Germinal center (tissue), 1 donor: ENCODE measurements around the gene VSIG10.
"Not testable (repeated sequence)": the region's sequence is repeated elsewhere in the genome, so short reads cannot be mapped to it uniquely, and the experiment has no call there.

Experiments used
- DNase-seq: peaks from one replicate; pipeline ENCODE4 v3.0.0; 2012; ENCODE audit warnings: mixed read lengths, low spot score

Gene VSIG10, protein sequence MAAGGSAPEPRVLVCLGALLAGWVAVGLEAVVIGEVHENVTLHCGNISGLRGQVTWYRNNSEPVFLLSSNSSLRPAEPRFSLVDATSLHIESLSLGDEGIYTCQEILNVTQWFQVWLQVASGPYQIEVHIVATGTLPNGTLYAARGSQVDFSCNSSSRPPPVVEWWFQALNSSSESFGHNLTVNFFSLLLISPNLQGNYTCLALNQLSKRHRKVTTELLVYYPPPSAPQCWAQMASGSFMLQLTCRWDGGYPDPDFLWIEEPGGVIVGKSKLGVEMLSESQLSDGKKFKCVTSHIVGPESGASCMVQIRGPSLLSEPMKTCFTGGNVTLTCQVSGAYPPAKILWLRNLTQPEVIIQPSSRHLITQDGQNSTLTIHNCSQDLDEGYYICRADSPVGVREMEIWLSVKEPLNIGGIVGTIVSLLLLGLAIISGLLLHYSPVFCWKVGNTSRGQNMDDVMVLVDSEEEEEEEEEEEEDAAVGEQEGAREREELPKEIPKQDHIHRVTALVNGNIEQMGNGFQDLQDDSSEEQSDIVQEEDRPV

GRCh38 chr12:118103601-118104382 is at the start of gene VSIG10:
TSS of gene VSIG10 (minus strand) at chr12:118104011. CDS start at chr12:118103671, 340 bp downstream.
- DNase-seq = peak; percentile 54

- no peak for DNase-seq
Observed at GRCh38 chr12:118151755-118152154, 47.9 kb upstream of the VSIG10 start.

- no peak for DNase-seq
Observed at GRCh38 chr12:118150625-118151024, 46.8 kb upstream of the VSIG10 start.

- no peak for DNase-seq
Observed at GRCh38 chr12:118148287-118148686, 44.5 kb upstream of the VSIG10 start.

DNA sequence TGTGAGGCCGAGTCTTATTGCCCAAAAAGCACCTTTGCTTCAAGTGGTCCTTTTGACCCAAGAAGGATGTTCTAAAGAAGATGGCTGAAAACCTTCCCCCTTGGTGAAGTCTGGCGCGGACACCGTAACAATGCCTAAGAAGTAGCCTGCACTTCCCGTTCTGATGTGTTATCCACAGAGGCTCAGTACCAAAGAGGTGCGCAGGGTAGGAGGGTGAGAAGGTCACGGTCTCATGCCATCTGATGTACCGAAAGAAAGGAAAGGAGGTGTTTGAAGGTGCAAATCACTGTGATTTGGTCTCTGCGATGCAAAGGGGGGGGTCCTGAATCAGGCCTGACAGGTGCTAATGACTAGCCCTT is 42.0 kb upstream of the VSIG10 start:
- no peak for DNase-seq

DNA sequence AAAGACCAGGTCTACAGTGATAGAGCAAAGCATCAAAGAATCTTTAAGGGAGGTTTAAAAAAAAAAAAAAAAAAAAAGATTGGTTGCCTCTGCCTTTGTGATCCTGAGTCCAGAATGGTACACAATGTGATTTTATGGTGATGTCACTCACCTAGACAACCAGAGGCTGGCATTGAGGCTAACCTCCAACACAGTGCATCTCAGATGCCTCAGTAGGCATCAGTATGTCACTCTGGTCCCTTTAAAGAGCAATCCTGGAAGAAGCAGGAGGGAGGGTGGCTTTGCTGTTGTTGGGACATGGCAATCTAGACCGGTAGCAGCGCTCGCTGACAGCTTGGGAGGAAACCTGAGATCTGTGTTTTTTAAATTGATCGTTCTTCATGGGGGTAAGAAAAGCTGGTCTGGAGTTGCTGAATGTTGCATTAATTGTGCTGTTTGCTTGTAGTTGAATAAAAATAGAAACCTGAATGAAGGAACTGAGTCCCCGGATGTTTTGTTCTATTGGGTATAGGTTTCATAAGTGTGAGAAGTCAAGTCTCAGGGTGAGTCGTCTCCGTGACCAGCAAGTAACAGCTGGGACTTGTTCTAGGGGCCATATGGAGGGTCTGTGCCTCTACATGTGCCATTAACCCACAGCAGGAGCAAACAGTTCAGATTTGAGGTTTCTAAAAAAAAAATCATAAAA is 41.4 kb upstream of the VSIG10 start:
- no peak for DNase-seq

DNA sequence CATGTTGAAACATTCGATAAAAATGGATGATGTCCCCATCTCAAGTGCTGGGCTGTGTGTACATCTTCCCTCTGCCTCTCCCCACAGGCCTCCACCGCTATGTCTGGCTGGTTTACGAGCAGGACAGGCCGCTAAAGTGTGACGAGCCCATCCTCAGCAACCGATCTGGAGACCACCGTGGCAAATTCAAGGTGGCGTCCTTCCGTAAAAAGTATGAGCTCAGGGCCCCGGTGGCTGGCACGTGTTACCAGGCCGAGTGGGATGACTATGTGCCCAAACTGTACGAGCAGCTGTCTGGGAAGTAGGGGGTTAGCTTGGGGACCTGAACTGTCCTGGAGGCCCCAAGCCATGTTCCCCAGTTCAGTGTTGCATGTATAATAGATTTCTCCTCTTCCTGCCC is 40.7 kb upstream of the VSIG10 start:
- no peak for DNase-seq

- no peak for DNase-seq
Observed at GRCh38 chr12:118140825-118141224, 37.0 kb upstream of the VSIG10 start.

GRCh38 chr12:118137148-118137678 is 33.4 kb upstream of the VSIG10 start:
- DNase-seq = no peak

GRCh38 chr12:118136559-118137003 is 32.8 kb upstream of the VSIG10 start:
- DNase-seq = peak; percentile 36

DNA sequence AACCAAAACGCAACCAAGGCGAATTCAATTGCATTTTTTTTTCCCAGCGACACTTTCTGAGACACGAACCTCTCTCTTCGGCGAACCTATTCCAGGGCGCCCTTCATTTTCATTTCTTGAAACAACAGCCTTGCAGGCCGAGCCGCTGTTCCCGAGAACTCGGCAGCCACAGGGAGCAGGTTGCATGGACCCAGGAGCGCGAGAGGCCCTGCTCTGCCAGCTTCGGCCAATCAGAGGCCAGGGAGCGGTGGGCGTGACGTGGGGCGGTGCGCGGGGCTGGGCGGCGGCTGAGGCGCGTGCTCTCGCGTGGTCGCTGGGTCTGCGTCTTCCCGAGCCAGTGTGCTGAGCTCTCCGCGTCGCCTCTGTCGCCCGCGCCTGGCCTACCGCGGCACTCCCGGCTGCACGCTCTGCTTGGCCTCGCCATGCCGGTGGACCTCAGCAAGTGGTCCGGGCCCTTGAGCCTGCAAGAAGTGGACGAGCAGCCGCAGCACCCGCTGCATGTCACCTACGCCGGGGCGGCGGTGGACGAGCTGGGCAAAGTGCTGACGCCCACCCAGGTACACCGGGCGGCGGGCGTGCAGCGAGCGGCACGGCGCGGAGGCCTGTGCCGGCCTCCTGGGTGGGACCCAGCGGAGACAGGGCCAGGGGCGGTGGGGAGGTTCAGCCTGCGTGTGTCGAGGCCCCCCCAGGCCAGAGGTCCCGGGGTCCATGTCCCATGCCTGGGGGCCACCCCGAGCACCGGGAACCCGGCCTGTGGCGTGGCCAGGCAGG is 32.2 kb upstream of the VSIG10 start, which contains the start of gene PEBP1:
Gene PEBP1, plus strand, starts transcription at position 337 of the 771 bp plus-strand sequence. Its CDS starts 86 bp downstream, at position 423.
- peak; percentile 96 for DNase-seq

DNA sequence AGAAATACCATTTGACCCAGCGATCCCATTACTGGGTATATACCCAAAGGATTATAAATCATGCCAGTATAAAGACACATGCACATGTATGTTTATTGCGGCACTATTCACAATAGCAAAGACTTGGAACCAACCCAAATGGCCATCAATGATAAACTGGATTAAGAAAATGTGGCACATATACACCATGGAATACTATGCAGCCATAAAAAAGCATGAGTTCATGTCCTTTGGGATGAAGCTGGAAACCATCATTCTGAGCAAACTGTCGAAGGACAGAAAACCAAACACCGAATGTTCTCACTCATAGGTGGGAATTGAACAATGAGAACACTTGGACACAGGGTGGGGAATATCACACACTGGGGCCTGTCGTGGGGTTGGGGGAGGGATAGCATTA is 25.6 kb upstream of the VSIG10 start:
- not testable (repeated sequence) for DNase-seq

DNA sequence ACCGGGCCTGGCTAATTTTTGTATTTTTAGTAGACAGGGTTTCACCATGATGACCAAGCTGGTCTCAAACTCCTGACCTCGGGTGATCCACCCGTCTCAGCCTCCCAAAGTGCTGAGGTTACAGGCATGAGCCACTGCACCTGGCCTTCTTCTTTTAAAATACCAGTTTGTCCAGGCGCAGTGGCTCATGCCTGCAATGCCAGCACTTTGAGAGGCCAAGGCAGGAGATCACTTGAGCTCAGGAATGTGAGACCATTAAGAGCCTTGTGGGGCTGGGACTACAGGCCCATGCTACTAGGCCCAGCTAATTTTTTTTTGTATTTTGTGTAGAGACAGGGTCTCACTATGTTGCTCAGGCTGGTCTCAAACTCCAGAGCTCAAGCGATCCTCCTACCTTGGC is 24.1 kb upstream of the VSIG10 start:
- no peak for DNase-seq

GRCh38 chr12:118126119-118126757 is 22.4 kb upstream of the VSIG10 start:
- DNase-seq = no peak

DNA sequence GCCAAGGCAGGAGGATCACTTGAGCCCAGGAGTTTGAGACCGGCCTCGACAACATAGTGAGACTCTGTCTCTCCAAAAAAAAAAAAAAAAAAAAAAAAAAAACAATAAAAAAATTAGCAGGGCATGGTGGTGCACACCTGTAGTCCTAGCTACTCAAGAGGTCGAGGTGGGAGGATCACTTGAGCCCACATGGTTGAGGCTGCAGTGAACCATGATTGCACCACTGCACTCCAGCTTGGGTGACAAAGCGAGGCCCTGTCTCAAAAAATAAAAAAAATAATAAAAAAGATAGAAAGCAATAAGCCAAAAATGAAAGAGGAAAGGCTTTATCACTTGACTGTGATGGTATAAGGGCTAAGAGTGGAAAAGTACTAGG is 21.9 kb upstream of the VSIG10 start:
- no peak for DNase-seq

- DNase-seq = no peak
Observed at GRCh38 chr12:118124333-118124874, 20.6 kb upstream of the VSIG10 start.

GRCh38 chr12:118122264-118122663 is 18.5 kb upstream of the VSIG10 start:
- no peak for DNase-seq

GRCh38 chr12:118120579-118121363 is 17.0 kb upstream of the VSIG10 start:
- peak; percentile 84 for DNase-seq

DNA sequence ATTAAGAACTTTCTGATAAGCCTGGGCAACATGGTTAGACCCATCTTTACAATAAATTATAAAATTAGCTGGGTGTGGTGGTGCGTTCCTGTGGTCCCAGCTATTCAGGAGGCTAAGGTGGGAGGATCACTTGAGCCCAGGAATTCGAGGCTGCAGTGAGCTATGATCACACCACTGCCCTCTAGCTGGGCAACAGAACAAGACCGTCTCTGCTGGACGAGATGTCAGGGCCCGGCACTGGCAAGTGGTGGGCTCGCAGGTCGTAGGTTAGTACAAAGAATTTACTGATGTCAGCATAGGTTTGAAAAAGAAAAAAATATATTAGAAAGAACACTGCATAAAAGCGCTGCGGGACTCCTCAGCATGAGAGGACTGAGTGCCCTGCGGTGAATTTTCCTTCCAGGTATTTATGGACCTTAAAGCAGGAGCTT is 15.7 kb upstream of the VSIG10 start:
- DNase-seq = no peak

DNA sequence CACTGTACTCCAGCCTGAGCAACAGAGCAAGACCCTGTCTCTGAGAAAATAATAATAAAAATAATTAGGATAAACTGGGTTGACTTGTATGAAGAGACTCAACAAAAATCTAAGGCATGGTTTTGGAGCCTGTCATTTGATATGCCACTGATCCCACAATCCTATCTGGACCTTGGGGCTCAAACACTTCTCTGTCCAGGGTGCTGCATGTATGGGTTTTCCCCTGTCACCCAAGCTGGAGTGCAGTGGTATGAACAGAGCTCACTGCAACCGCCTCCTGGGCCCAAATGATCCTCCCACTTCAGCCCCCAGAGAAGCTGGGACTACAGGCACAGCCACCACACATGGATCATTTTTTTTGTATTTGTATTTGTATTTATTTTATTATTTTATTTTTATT is 5.3 kb upstream of the VSIG10 start:
- no peak for DNase-seq
